GM20000 (cell line): Measurements from ENCODE around the gene ZNF558.

Experiments used
- DNase-seq: peaks from one replicate; pipeline ENCODE4 v3.0.0; 2012; ENCODE audit warnings: low spot score
- TF ChIP-seq, protein P1 (sequence below): IDR thresholded peaks from 2 replicates; pipeline ENCODE4 v1.5.1; 2012; ENCODE audit warnings: mild to moderate bottlenecking, control low read depth; ENCODE audit errors: extremely low read depth, missing control alignments

Gene ZNF558

DNA sequence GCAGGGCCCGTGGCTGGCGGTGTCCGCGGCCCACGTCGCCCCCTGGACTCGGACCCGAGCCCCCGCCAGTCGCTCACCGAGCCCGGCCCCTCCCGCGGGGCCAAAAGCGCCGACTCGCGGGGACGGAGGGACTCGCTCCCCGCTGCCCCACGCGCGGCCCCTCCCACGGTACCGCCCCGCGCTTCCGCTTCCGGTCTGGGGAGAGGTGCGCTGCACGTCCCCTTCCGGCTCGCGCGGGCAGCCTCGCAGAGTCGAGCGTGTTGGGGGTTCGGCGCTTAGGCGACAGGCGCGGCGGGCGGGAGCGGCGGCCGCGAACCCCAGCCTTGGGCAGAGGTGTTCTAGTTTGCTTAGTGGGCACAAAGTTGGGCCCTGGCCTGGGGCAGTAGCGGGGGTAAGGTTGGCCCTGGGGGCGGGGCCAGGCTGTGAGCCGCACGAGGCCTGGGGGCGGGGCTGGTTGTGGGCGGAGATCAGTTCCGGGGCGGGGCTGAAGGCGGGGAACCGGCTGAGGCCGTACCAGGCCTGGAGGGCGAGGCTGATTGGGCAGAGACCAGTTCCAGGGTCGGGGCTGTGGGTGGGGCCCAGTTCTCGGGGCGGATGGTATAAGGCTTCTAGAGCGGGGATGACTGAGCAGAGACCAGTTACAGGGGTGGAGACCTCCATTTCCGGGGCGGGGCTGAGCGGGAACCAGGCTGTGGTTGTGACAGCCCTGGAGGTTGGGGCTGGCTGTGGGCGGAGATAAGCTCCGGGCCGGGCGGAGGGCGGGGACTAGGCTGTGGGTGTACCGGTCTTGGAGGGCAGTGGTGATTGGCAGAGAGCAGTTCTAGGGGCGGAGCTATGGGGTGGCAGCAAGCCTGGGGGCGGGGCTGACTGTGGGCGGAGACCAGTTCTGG lies at the start of gene ZNF558, which contains the start of gene MBD3L1:
TSS of gene ZNF558 (minus strand) at position 173 of the 890 bp plus-strand sequence. CDS start 9,645 bp downstream, outside the sequence.
TSS of gene MBD3L1 (plus strand) at position 246 of the 890 bp plus-strand sequence. CDS start 10,302 bp downstream, outside the sequence.
- DNase-seq = peak; percentile 95
- TF ChIP-seq, protein P1, sequence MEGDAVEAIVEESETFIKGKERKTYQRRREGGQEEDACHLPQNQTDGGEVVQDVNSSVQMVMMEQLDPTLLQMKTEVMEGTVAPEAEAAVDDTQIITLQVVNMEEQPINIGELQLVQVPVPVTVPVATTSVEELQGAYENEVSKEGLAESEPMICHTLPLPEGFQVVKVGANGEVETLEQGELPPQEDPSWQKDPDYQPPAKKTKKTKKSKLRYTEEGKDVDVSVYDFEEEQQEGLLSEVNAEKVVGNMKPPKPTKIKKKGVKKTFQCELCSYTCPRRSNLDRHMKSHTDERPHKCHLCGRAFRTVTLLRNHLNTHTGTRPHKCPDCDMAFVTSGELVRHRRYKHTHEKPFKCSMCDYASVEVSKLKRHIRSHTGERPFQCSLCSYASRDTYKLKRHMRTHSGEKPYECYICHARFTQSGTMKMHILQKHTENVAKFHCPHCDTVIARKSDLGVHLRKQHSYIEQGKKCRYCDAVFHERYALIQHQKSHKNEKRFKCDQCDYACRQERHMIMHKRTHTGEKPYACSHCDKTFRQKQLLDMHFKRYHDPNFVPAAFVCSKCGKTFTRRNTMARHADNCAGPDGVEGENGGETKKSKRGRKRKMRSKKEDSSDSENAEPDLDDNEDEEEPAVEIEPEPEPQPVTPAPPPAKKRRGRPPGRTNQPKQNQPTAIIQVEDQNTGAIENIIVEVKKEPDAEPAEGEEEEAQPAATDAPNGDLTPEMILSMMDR = no peak

GRCh38 chr19:8881512-8881911 lies 49.4 kb upstream of the ZNF558 start:
- no peak for DNase-seq
- TF ChIP-seq, protein P1 = no peak

DNA sequence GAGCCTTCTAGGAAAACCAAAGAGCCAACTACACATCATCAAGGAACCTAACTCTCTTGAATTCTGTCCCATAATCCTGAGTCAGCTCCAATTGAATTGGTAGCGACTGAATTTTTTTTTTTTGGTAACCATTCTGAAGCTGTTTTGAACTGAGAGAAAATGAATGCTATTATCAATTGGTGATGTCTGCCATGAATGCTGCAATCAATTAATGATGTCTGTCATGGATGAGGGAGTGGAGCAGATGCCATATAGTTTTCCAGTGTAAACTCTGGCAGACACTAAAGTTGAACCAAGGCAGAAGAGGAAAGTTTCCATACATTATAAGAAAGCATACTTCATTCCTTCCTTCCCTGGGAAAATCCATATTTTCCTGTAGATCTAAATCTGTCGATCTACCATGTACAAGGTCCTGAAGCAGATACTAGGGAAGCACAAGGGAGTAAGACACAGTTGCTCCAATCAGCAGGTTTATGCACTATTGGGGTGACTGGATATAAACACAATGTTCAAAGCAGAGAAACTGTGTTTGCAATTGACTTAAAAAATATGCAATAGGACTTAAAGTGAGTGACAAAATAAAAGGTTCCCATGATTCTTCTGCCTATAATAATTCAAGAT lies 48.9 kb upstream of the ZNF558 start:
- TF ChIP-seq, protein P1 = no peak
- no peak for DNase-seq

GRCh38 chr19:8877854-8878705 lies 46.0 kb upstream of the ZNF558 start:
- DNase-seq = no peak

DNA sequence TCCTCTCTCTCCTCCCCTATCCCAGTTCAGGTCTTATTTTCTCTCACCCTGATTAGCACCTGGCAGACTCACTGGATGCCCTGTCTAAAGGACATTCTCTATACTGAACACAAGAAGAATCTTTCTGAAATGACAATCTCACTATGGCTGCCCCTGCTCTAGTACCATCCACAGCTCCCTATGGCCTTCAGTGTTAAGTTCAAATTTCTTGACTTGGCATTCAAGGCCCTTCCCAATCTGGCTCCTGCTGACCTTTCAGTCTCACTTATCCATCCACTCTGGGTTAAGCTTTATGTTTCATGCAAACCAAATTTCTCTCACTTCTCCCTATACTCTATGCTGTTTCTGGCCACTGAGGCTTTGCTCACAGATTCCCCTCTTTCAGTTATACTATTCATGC lies 34.2 kb upstream of the ZNF558 start:
- TF ChIP-seq, protein P1 = no peak
- no peak for DNase-seq

More at GRCh38 chr19:8877854-8878705, 46.0 kb upstream of the ZNF558 start:
- TF ChIP-seq, protein P1 = no peak

DNA sequence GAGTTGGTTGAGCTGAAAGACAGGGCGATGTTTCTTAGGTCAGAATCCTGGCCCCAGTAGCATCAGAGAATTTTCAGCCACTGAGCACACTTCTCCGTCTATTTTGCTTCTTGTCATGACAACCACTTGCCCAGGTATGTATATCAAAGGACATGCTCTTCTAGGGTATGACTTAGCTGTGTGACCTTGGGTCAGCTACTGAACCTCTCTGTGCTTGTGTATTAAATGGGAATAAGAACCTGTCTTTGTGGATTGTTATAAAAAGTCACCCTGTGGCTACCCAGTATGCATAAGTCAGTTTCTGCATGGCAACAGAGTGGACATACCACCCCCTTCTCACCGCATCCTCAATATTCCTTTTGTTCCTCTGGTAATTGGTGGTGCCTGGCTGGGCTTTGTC lies 26.2 kb upstream of the ZNF558 start:
- TF ChIP-seq, protein P1 = no peak
- no peak for DNase-seq
